Gastrocnemius medialis (tissue), 4 donors: ENCODE data around the gene COX11.

Experiments used
- CTCF ChIP-seq, 5 experiments: fragments of 450-650 bp in 3 of 5; fragments of 200-600 bp in 2 of 5; sonication (generic) in 2 of 5; IDR thresholded peaks in 4 of 5; conservative IDR thresholded peaks in 1 of 5; 1 replicate in 4 of 5; 2 replicates in 1 of 5; pipeline ENCODE4 v1.5.1; 2016 to 2019; ENCODE audit warnings: antibody characterized with exemption in 5 of 5, mild to moderate bottlenecking in 3 of 5, moderate library complexity in 3 of 5
- POLR2A ChIP-seq, 2 donors: fragments of 450-650 bp; IDR thresholded peaks; one replicate each; pipeline ENCODE4 v1.6.1; 2017; ENCODE audit warnings: antibody characterized with exemption in 2 of 2, mild to moderate bottlenecking in 2 of 2, moderate library complexity in 2 of 2

DNA sequence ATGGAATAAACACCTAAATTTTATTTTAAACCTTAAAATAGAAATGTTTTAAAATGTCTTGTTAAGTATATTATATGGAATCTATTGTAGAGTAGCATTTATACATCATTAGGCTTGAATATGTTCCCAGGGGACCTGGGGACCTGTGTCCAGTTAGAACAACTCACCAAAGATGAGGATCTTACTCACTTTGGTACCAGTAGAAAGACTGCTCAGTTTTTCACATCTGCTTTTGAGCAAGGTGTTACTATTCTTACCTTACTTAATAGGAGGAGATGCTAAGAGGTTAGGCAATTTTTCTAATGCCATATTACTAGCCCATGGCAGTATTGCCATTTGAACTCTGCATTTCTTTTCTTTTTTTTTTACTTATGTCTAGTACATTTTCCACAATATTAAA is 14.8 kb upstream of the COX11 start:
- TF ChIP-seq CTCF (IDR thresholded peaks at IDR 0.05 in 4 of 5, conservative IDR thresholded peaks at IDR 0.05 in 1 of 5) (no peak), POLR2A (IDR thresholded peaks at IDR 0.05) (no peak)
